Smooth muscle cell (in vitro differentiated cells): Measurements from ENCODE around the gene SLC39A5. TPM values are rescaled to one million over a fixed set of nuclear protein-coding genes. Genes with fewer than 3 reads are reported as not detected.

Experiments used
- DNase-seq: peaks from one replicate; lab custom pipeline; 2025; ENCODE audit not compliant: unreplicated experiment; lab: John Stamatoyannopoulos, UW
- H2AFZ ChIP-seq: fragments of 200-600 bp; sonication (generic); 2 replicates; pipeline ENCODE4 v1.6.0; 2016; ENCODE audit warnings: antibody characterized with exemption, low read depth, mild to moderate bottlenecking
- H3F3A ChIP-seq: fragments of 200-600 bp; sonication (generic); 2 replicates; pipeline ENCODE4 v1.6.0; 2017; ENCODE audit warnings: antibody characterized with exemption, low read depth
- H3K27ac ChIP-seq: fragments of 200-600 bp; sonication (generic); 2 replicates; pipeline ENCODE4 v1.5.1; 2016; ENCODE audit warnings: low read depth, mild to moderate bottlenecking
- H3K27me3 ChIP-seq: fragments of 200-600 bp; sonication (generic); 2 replicates; pipeline ENCODE4 v1.6.1; 2016; ENCODE audit warnings: low read depth, mild to moderate bottlenecking
- H3K36me3 ChIP-seq: fragments of 200-600 bp; sonication (generic); 2 replicates; pipeline ENCODE4 v1.5.1; 2016; ENCODE audit warnings: low read depth
- H3K4me1 ChIP-seq: fragments of 200-600 bp; sonication (generic); 2 replicates; pipeline ENCODE4 v1.5.1; 2016; ENCODE audit warnings: low read depth
- H3K4me2 ChIP-seq: fragments of 200-600 bp; sonication (generic); 2 replicates; pipeline ENCODE4 v1.6.0; 2016; ENCODE audit warnings: mild to moderate bottlenecking
- H3K4me3 ChIP-seq: fragments of 200-600 bp; sonication (generic); 2 replicates; pipeline ENCODE4 v1.5.1; 2016; ENCODE audit warnings: mild to moderate bottlenecking
- H3K79me2 ChIP-seq: fragments of 200-600 bp; sonication (generic); 2 replicates; pipeline ENCODE4 v1.6.0; 2016; ENCODE audit warnings: low read depth, mild to moderate bottlenecking
- H3K9ac ChIP-seq: fragments of 200-600 bp; sonication (generic); 2 replicates; pipeline ENCODE4 v1.6.0; 2016; ENCODE audit warnings: low read depth
- H3K9me3 ChIP-seq: fragments of 200-600 bp; sonication (generic); replicated peaks from 2 replicates; pipeline ENCODE4 v1.5.1; 2016; ENCODE audit warnings: low read depth
- H4K20me1 ChIP-seq: fragments of 200-600 bp; sonication (generic); 2 replicates; pipeline ENCODE4 v1.6.0; 2016; ENCODE audit warnings: low read depth
- WGBS: methylation state at CpG from one replicate; pipeline ENCODE4 v1.1.7; 2016; ENCODE audit warnings: low lambda C conversion rate; 5-methylcytosine and 5-hydroxymethylcytosine counted together
- polyA plus RNA-seq: library from polyadenylated mRNA; unstranded; fragments of >200 nt; fragmentation: Nextera tagmentation; extraction: Ambion mirVana; gene quantifications from 2 replicates; pipeline ENCODE4 v1.2.1, GENCODE V29; 2016
- total RNA-seq: library from RNA; depleted of rRNA; stranded (reverse); fragments of >200 nt; gene quantifications from 2 replicates; pipeline ENCODE4 v1.2.3, GENCODE V29; 2014
- TF ChIP-seq, protein P1 (sequence below): fragments of 200-600 bp; sonication (generic); IDR thresholded peaks from 2 replicates; pipeline ENCODE4 v1.5.1; 2017; ENCODE audit warnings: borderline replicate concordance, mild to moderate bottlenecking, antibody characterized with exemption; ENCODE audit not compliant: insufficient read depth, poor library complexity, severe bottlenecking

Gene SLC39A5
- total and polyA plus RNA-seq, 2 experiments from 2014 or later: 0.36 TPM; not detected in 1

- Histone ChIP-seq H2AFZ (no peak overlapping the region), H3K9me3 (no peaks in the 10 kb centered on the region), H3K4me1 (peaks cover 6% of the 10 kb centered on the region), H3K4me2 (no peak overlapping the region), H3K79me2 (no peaks in the 10 kb centered on the region), H4K20me1 (no peaks in the 10 kb centered on the region), H3K36me3 (no peaks in the 10 kb centered on the region), H3K4me3 (no peak overlapping the region), H3K27ac (no peak overlapping the region), H3K27me3 (no peaks in the 10 kb centered on the region), H3K9ac (no peak overlapping the region), H3F3A (peaks cover 4% of the 10 kb centered on the region)
- TF ChIP-seq, protein P1, sequence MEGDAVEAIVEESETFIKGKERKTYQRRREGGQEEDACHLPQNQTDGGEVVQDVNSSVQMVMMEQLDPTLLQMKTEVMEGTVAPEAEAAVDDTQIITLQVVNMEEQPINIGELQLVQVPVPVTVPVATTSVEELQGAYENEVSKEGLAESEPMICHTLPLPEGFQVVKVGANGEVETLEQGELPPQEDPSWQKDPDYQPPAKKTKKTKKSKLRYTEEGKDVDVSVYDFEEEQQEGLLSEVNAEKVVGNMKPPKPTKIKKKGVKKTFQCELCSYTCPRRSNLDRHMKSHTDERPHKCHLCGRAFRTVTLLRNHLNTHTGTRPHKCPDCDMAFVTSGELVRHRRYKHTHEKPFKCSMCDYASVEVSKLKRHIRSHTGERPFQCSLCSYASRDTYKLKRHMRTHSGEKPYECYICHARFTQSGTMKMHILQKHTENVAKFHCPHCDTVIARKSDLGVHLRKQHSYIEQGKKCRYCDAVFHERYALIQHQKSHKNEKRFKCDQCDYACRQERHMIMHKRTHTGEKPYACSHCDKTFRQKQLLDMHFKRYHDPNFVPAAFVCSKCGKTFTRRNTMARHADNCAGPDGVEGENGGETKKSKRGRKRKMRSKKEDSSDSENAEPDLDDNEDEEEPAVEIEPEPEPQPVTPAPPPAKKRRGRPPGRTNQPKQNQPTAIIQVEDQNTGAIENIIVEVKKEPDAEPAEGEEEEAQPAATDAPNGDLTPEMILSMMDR: no peak
- DNase-seq: no peak
- 93% methylated on average over 7 of the region's 7 CpGs for WGBS
Measured at GRCh38 chr12:56229082-56229481, 769 bp upstream of the SLC39A5 start.

- DNase-seq: no peak
- Histone ChIP-seq H3K27me3 (no peaks in the 10 kb centered on the region), H4K20me1 (no peaks in the 10 kb centered on the region), H3K27ac (no peak overlapping the region), H3K4me3 (peak overlapping the region; percentile 24), H2AFZ (no peak overlapping the region), H3K9me3 (no peaks in the 10 kb centered on the region), H3F3A (peaks cover 4% of the 10 kb centered on the region), H3K4me2 (no peak overlapping the region), H3K4me1 (no peaks in the 10 kb centered on the region), H3K79me2 (no peaks in the 10 kb centered on the region), H3K36me3 (no peaks in the 10 kb centered on the region), H3K9ac (no peak overlapping the region)
- TF ChIP-seq, protein P1: no peak
- 75% methylated on average over 8 of the region's 8 CpGs for WGBS
Measured at GRCh38 chr12:56230432-56231183, 757 bp downstream of the SLC39A5 start.

GRCh38 chr12:56231184-56231582 lies 1.3 kb downstream of the SLC39A5 start:
- no peak overlapping the region for H2AFZ ChIP-seq
- H3K9ac ChIP-seq: no peak overlapping the region
- H3K27me3 ChIP-seq: no peaks in the 10 kb centered on the region
- H4K20me1 ChIP-seq: no peaks in the 10 kb centered on the region
- no peaks in the 10 kb centered on the region for H3K4me1 ChIP-seq
- TF ChIP-seq, protein P1: no peak
- peaks cover 4% of the 10 kb centered on the region for H3F3A ChIP-seq
- no peaks in the 10 kb centered on the region for H3K9me3 ChIP-seq
- DNase-seq: no peak
- no peak overlapping the region for H3K27ac ChIP-seq
- 83% methylated on average over 11 of the region's 11 CpGs for WGBS
- H3K4me3 ChIP-seq: peak overlapping the region; percentile 24
- no peaks in the 10 kb centered on the region for H3K36me3 ChIP-seq
- no peaks in the 10 kb centered on the region for H3K79me2 ChIP-seq
- no peak overlapping the region for H3K4me2 ChIP-seq
